IMR-90 (cell line): ENCODE measurements around the gene ENAM. TPM values are rescaled to one million over a fixed set of nuclear protein-coding genes. Genes with fewer than 3 reads are reported as not detected.
A peak's percentile ranks its signal among the peaks of the same experiment; 100 is the strongest.

ENCODE experiments used
- ATAC-seq: fragments of 200-7000 bp; cut with Tn5 transposase; 2 replicates; pipeline ENCODE4 v1.9.1; 2020; ENCODE audit warnings: low read depth, mild to moderate bottlenecking, moderate library complexity
- BruUV-seq: library from RNA; stranded (reverse); fragments of 400-500 nt; replicated peaks from 2 replicates; lab custom pipeline; 2021; lab: Mats Ljungman, UMichigan
- CTCF ChIA-PET: fragments of 300-600 bp; formaldehyde crosslinking; extraction: SDS; loops from one replicate; lab custom pipeline; 2021; ENCODE audit warnings: antibody characterized with exemption; lab: Yijun Ruan, JAX
- POLR2A ChIA-PET: fragments of 300-600 bp; sonication (Branson Sonifier 250); formaldehyde crosslinking; loops from one replicate; lab custom pipeline; 2022; ENCODE audit warnings: antibody characterized with exemption; ENCODE audit not compliant: unreplicated experiment; lab: Charles Lee
- DNase-seq: peaks from one replicate; pipeline ENCODE4 v3.0.0; 2013
- H2AFZ ChIP-seq: replicated peaks from 2 replicates; pipeline ENCODE3; 2013; ENCODE audit warnings: low read length, mild to moderate bottlenecking; ENCODE audit not compliant: poor library complexity
- H2AK5ac ChIP-seq: 2 replicates; pipeline ENCODE4 v1.6.1; 2013; ENCODE audit warnings: low read depth, low read length, inconsistent platforms
- H2AK9ac ChIP-seq: replicated peaks from 2 replicates; pipeline ENCODE3; 2013; ENCODE audit warnings: mild to moderate bottlenecking, low read depth, low read length, moderate library complexity; ENCODE audit not compliant: poor library complexity
- H2BK120ac ChIP-seq: 2 replicates; pipeline ENCODE4 v1.6.1; 2013; ENCODE audit warnings: low read depth, low read length, inconsistent platforms
- H2BK15ac ChIP-seq: 3 replicates; pipeline ENCODE4 v1.6.1; 2013; ENCODE audit warnings: low read depth, low read length, inconsistent platforms
- H2BK20ac ChIP-seq: 2 replicates; pipeline ENCODE4 v1.6.1; 2013; ENCODE audit warnings: low read depth, mild to moderate bottlenecking, inconsistent platforms, low read length, moderate library complexity
- H2BK5ac ChIP-seq: 2 replicates; pipeline ENCODE4 v1.6.1; 2013; ENCODE audit warnings: mild to moderate bottlenecking, low read depth, low read length, inconsistent platforms; ENCODE audit not compliant: poor library complexity, severe bottlenecking
- H3K14ac ChIP-seq: replicated peaks from 2 replicates; pipeline ENCODE4 v1.6.1; 2013; ENCODE audit warnings: low read depth, low read length, inconsistent platforms
- H3K18ac ChIP-seq: 2 replicates; pipeline ENCODE4 v1.6.1; 2013; ENCODE audit warnings: low read depth, low read length, control low read depth
- H3K23ac ChIP-seq: 2 replicates; pipeline ENCODE4 v1.6.1; 2013; ENCODE audit warnings: low read depth, low read length, inconsistent platforms
- H3K27ac ChIP-seq: 2 replicates; pipeline ENCODE4 v1.5.1; 2013; ENCODE audit warnings: mild to moderate bottlenecking, control low read depth, low read length; ENCODE audit not compliant: insufficient read depth
- H3K27me3 ChIP-seq: 2 replicates; pipeline ENCODE4 v1.6.1; 2013; ENCODE audit warnings: low read length; ENCODE audit not compliant: control insufficient read depth, insufficient read depth
- H3K36me3 ChIP-seq: 2 replicates; pipeline ENCODE4 v1.6.1; 2013; ENCODE audit warnings: low read length, mixed read lengths; ENCODE audit not compliant: control insufficient read depth, insufficient read depth
- H3K4ac ChIP-seq: 2 replicates; pipeline ENCODE4 v1.6.1; 2013; ENCODE audit warnings: low read depth, low read length, inconsistent platforms
- H3K4me1 ChIP-seq: 2 replicates; pipeline ENCODE4 v1.6.1; 2013; ENCODE audit warnings: low read length, mixed read lengths; ENCODE audit not compliant: control insufficient read depth, insufficient read depth
- H3K4me2 ChIP-seq: 2 replicates; pipeline ENCODE4 v1.6.1; 2013; ENCODE audit warnings: low read depth, mild to moderate bottlenecking, control low read depth, low read length, moderate library complexity
- H3K4me3 ChIP-seq: 2 replicates; pipeline ENCODE4 v1.5.1; 2013; ENCODE audit warnings: low read depth, mild to moderate bottlenecking, control low read depth, low read length, moderate library complexity; ENCODE audit not compliant: insufficient read depth
- H3K56ac ChIP-seq: 2 replicates; pipeline ENCODE4 v1.6.1; 2013; ENCODE audit warnings: low read length, inconsistent platforms; ENCODE audit not compliant: insufficient read depth; ENCODE audit errors: extremely low read depth
- H3K79me1 ChIP-seq, 2 experiments: 2 replicates each; pipeline ENCODE4 v1.6.1; 2013; ENCODE audit warnings: low read length in 2 of 2, inconsistent platforms in 1 of 2, low read depth in 1 of 2
- H3K9ac ChIP-seq: 2 replicates; pipeline ENCODE4 v1.6.1; 2013; ENCODE audit warnings: low read depth, low read length, control low read depth
- H3K9me1 ChIP-seq: 2 replicates; pipeline ENCODE4 v1.6.1; 2013; ENCODE audit warnings: low read length, inconsistent platforms; ENCODE audit not compliant: insufficient read depth
- H3K9me3 ChIP-seq: 2 replicates; pipeline ENCODE4 v1.6.1; 2013; ENCODE audit warnings: low read length; ENCODE audit not compliant: control insufficient read depth, insufficient read depth
- H4K20me1 ChIP-seq: 2 replicates; pipeline ENCODE4 v1.6.1; 2013; ENCODE audit warnings: low read length, inconsistent platforms; ENCODE audit not compliant: insufficient read depth
- H4K5ac ChIP-seq: 2 replicates; pipeline ENCODE4 v1.6.1; 2013; ENCODE audit warnings: mild to moderate bottlenecking, low read depth, low read length, control low read depth
- H4K8ac ChIP-seq, 2 experiments: 2 replicates each; pipeline ENCODE4 v1.6.1; 2013; ENCODE audit warnings: low read depth in 2 of 2, low read length in 2 of 2, control low read depth in 1 of 2, inconsistent platforms in 1 of 2
- H4K91ac ChIP-seq: 2 replicates; pipeline ENCODE4 v1.6.1; 2013; ENCODE audit warnings: low read depth, low read length, inconsistent platforms; ENCODE audit not compliant: insufficient read depth
- CHD1 ChIP-seq: IDR thresholded peaks from 2 replicates; pipeline ENCODE4 v1.6.1; 2012; ENCODE audit warnings: low read depth, low read length, improper control_type of control experiment
- CTCF ChIP-seq: conservative IDR thresholded peaks from 2 replicates; pipeline ENCODE4 v1.5.1; 2012; ENCODE audit warnings: mild to moderate bottlenecking, low read depth, low read length, improper control_type of control experiment
- FOS ChIP-seq: fragments of 150-350 bp; IDR thresholded peaks from 2 replicates; pipeline ENCODE4 v1.6.1; 2016; ENCODE audit warnings: low read depth, low read length
- USF2 ChIP-seq: fragments of 150-350 bp; IDR thresholded peaks from 2 replicates; pipeline ENCODE4 v1.6.1; 2017; ENCODE audit warnings: mild to moderate bottlenecking, antibody characterized with exemption, low read length, low read depth
- WGBS, 2 experiments: methylation state at CpG; one replicate each; pipeline versions ENCODE4 v1.1.5 to v1.1.7; 2013; ENCODE audit warnings: missing lambda C conversion rate in 2 of 2; ENCODE audit not compliant: insufficient read length in 1 of 2; ENCODE audit errors: extremely low coverage in 2 of 2; 5-methylcytosine and 5-hydroxymethylcytosine counted together
- dilution Hi-C: fragments of 300-500 bp; cut with HindIII; formaldehyde crosslinking; loops from one replicate; pipeline ENCODE4 v1.14.3; 2018; ENCODE audit warnings: low sequenced_read_pairs; ENCODE audit not compliant: unreplicated experiment
- in situ Hi-C: fragments of 300-500 bp; cut with MboI; formaldehyde crosslinking; loops from 3 replicates; pipeline ENCODE4 v1.14.3; 2019; ENCODE audit warnings: low sequenced_read_pairs, inconsistent platforms, mixed read lengths
- intact Hi-C: fragments of 100-400 bp; cut with micrococcal nuclease; formaldehyde crosslinking; loops from 2 replicates; pipeline ENCODE4 v1.10.0; 2022
- polyA plus RNA-seq, 3 experiments: library from polyadenylated mRNA; depleted of rRNA; stranded (reverse); fragments of >200 nt; gene quantifications; 2 replicates each; pipeline ENCODE4 v1.2.3, GENCODE V29; 2012; ENCODE audit warnings: low replicate concordance in 1 of 3
- total RNA-seq: library from RNA; depleted of rRNA; stranded (reverse); fragments of >200 nt; gene quantifications from 2 replicates; pipeline ENCODE4 v1.2.3, GENCODE V29; 2012

The ENAM gene
- total and polyA plus RNA-seq, 2 of the 4 experiments (the other 2 are of a cell fraction) = under 0.01 to 0.10 TPM

- Histone ChIP-seq H2AK5ac (peak overlapping the region; percentile 87), H4K8ac (peak overlapping the region; percentile 50 to 91; a peak in 3 of 4 replicates), H3K23ac (peak overlapping the region; percentile 62), H3K9ac (peak overlapping the region; percentile 77), H3K9me3 (no peaks in the 10 kb centered on the region), H3K9me1 (no peaks in the 10 kb centered on the region), H4K5ac (peak overlapping the region; percentile 53), H4K20me1 (peaks cover 5% of the 10 kb centered on the region; the same call in 1 of the 2 replicates), H3K56ac (peak overlapping the region; percentile 46), H2BK20ac (no peak overlapping the region; the same call in 1 of the 2 replicates), H3K27me3 (no peaks in the 10 kb centered on the region), H2AFZ (peak overlapping the region; percentile 99), H3K4me1 (peaks cover 3% of the 10 kb centered on the region), H2BK120ac (peak overlapping the region; percentile 5; the same call in 1 of the 2 replicates), H4K91ac (peak overlapping the region; percentile 77), H3K36me3 (peaks cover 3% of the 10 kb centered on the region; the same call in 1 of the 2 replicates), H3K79me1 (peaks cover 17 to 29% of the 10 kb centered on the region in 2 experiments; a peak in 3 of 4 replicates), H3K27ac (peak overlapping the region; percentile 69), H3K4ac (peak overlapping the region; percentile 82), H3K18ac (no peak overlapping the region), H3K4me2 (peak overlapping the region; percentile 97), H2BK15ac (no peak overlapping the region; the same call in 2 of the 3 replicates), H3K4me3 (peak overlapping the region; percentile 74), H2AK9ac (peak overlapping the region; percentile 93), H3K14ac (peak overlapping the region; percentile 74), H2BK5ac (peak overlapping the region; percentile 44)
- TF ChIP-seq USF2 (no peak), CHD1 (no peak), FOS (no peak), CTCF (no peak)
- intact Hi-C loops (loop anchor here (1.0 to 5.0 kb wide), 4 partner anchors 16 to 318 kb away; partner anchors contain the start of gene MOB1B), in situ Hi-C loops (no loop called here), dilution Hi-C loops (no loop called here)
- 0% methylated on average over 5 of the region's 19 CpGs; no CpG with 5 or more reads in 1 of the 2 experiments for WGBS, 2 experiments
- CTCF ChIA-PET = interaction anchor here (0.5 to 1.8 kb wide), 2 partner anchors 15 to 34 kb away, joined by 3 to 6 read pairs; no protein-coding TSS in a partner anchor
- POLR2A ChIA-PET = no interaction called here
- ATAC-seq (peak; percentile 25), DNase-seq (no peak)
- BruUV-seq = no TSS peak
Observed at GRCh38 chr4:70688795-70689231, 60.3 kb downstream of the ENAM start.
